CD4-positive, alpha-beta T cell treated with Interleukin-4 for 4 hours (primary cell): ENCODE measurements around the gene KRTAP10-7.
"Not testable (repeated sequence)": the region's sequence is repeated elsewhere in the genome, so short reads cannot be mapped to it uniquely, and the experiment has no call there.

Experiments
- DNase-seq: peaks from one replicate; pipeline ENCODE4 v3.0.0-alpha.2; 2020

KRTAP10-7 gene

DNA sequence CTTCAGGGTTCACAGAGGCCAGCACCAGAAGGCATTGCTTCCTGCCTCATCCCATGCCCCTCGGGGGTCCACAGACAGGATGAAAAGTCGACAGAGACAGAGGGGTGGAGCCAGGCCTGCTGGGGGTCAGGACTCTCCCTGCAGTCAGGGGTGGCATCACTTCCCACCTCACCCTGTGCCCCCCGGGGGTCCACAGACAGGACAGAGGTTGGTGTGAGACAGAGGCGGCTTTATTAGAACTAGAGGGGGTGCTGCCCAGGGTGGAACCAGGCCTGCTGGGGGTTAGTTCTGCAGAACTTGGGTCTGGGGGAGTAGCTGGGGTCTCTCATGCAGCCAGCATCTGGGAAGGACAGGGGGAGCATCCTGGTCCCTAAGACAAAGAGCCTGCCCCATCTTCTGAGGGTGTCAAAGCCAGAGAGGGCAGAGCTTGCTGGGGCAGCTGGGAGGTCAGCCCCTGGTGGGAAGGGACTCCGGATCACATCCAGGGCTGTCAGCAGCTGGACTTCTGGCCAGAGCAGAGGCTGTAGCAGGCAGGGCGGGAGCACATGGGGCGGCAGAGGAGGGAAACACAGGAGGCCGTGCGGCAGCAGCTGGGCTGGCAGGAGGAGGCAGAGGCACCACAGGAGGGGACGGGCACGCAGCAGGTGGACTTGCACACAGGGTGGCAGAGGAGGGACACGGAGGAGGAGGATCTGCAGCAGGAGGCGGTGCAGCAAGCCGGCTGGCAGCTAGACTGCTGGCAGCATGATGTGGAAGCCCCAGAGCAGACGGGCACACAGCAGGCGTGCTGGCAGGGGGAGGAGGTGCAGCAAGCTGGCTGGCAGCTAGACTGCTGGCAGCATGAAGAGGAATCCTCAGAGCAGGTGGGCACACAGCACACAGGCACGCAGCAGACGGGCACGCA, 9.2 kb upstream of the KRTAP10-7 start:
- not testable (repeated sequence) for DNase-seq

DNA sequence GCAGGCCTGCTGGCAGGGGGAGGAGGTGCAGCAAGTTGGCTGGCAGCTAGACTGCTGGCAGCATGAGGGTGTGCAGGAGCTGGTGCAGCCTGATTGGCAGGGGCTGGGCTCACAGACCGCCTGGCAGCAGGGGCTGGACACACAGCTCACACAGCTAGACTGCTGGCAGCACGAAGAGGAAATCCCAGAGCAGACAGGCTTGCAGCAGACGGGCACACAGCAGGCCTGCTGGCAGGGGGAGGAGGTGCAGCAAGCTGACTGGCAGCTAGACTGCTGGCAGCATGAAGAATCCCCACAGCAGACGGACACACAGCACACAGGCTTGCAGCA, 8.6 kb upstream of the KRTAP10-7 start:
- DNase-seq, result not testable (repeated sequence)

DNA sequence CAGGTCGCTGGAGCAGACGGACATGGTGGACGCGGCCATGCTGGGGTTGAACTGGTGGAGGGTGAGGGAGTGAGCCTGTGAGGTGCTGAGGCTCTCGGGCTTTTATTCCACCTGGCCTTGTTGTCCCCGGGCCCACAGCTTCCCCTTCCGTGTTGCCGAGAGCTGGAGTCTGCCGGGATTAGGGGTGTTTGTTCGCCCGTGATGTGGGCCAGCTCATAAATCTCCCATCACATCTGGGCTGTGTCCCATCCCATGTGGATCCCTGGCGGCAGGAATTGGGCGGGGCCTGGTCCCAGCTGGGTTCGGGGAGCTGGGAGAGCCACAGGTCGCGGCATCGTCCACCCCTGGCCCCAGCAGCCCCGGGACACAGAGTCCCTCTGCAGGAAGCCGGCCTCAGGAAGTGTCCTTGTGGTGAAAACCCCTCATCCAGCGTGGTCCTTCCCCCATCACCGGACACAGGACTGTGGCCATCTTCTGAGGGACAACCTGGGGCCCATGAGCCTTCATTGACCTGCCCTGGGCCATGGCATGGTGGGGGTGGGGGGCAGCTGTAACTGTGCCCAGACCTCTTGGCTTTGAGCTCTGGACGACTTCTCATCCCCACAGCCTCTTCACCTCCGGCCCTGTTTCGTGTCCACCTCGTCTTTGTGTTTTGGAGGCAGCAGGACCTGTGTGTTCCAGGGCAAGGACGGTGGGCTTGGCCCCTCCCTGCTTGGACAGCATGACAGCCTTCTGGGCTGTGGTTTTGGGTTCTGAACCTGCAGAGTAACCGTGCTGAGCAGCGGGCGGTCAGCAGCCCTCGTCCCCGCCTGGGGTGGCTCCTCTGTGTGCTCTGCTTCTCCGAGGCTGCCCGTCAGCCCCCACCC, 7.7 kb upstream of the KRTAP10-7 start, which contains the start of gene KRTAP10-6:
Gene KRTAP10-6 (minus strand): TSS at position 60 of the 866 bp plus-strand sequence. CDS start 21 bp downstream, at position 39.
- no peak for DNase-seq

DNA sequence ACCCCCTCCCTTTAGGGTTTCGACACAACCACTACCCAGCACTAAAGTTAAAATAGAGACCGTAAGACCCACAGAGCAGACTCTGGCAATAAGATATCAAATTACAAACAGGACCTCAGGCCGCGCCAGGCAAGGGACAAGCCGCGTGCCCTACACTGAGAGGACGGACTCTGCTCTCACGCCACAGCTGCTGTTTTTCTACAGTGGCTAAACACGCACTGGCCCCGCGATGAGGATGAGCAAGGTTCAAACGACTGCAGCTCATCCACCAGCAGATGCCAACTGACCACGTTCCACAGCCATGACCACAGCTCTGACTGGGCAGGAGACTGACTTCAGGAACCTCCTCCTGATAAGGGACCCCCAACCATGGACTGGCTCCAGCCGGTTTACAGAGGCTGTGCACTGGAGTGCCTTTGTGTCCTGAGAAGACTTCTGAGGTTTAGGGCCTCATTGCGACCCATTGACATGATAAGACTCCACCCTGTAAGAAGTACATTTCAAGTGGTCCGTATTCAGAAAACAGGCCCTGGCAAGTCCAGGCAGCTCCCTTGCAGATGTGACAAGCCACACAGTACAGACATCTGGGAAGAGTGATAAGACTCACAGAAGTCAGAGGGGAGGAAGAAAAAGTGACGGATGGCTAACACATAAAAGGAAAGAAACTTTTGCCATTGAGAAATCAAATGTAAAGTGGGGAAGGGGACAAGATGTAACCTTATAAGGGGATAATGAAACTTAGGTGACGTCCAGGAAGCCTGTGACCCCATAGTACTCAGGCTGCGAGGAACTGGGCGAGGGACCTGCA, 6.6 kb upstream of the KRTAP10-7 start:
- DNase-seq, result no peak

- DNase-seq, result no peak
Measured at GRCh38 chr21:44594406-44594916, 5.9 kb upstream of the KRTAP10-7 start.

- no peak for DNase-seq
Measured at GRCh38 chr21:44595524-44595923, 4.9 kb upstream of the KRTAP10-7 start.

GRCh38 chr21:44596068-44596725, 4.2 kb upstream of the KRTAP10-7 start:
- DNase-seq, result no peak

DNA sequence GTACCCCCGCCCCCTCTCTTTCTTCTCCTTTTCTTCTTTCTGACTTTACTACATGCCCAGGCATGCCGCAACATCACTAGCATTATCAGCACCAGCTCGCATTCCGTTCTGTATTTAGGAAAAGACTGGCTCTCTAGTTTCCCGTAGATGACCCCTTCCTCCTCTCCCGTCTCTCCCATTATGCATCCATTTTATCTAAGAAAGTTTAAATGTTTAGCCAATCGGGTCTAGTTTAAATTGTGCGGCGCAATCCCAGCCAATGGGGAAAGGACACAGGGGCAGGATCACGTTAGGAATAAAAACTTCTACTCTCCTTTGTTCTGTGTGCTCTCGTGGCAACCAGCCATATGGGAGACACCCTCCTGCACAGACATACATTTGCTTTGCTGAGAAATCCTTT, 2.3 kb upstream of the KRTAP10-7 start:
- DNase-seq, result no peak

DNA sequence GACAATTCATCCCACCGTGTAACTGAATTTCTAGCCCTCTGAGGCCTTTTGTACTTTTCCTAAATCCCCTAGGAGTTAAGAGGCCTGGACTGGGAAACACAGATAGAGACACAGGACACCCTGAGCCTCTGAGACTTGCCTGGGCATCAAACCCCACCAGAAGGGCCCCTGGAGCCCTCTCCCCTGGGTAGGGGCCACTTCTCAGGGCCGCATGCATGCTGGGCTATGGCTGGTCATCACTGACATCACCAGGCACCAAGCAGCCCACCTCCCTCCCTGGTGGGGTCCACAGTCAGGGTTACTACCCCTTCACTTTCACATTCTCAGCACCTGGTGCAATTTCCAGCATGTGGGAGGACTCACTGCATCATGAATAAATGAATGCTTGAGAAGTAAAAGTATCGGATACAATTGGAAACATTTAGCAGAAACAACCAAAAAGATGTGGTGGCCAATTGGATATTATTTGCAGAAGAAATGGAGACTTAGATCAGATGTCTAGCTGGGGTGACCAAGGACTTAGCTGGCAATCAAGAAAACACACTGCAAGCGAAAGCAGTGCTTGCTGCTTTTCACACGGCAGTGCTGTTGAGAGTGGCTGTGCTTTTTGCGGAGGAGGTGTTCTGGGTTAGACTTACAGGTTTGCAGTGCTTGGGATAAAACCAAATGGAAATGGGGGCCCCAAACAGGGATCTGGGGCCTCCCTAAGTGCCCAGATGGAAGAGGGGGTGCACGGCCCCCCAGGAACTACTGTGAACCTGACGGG, 950 bp upstream of the KRTAP10-7 start:
- DNase-seq, result no peak

GRCh38 chr21:44601091-44601490, 694 bp downstream of the KRTAP10-7 start:
- not testable (repeated sequence) for DNase-seq

- DNase-seq, result no peak
Measured at GRCh38 chr21:44601596-44602462, 1.4 kb downstream of the KRTAP10-7 start.

GRCh38 chr21:44602463-44602850, 2.1 kb downstream of the KRTAP10-7 start:
- no peak for DNase-seq

DNA sequence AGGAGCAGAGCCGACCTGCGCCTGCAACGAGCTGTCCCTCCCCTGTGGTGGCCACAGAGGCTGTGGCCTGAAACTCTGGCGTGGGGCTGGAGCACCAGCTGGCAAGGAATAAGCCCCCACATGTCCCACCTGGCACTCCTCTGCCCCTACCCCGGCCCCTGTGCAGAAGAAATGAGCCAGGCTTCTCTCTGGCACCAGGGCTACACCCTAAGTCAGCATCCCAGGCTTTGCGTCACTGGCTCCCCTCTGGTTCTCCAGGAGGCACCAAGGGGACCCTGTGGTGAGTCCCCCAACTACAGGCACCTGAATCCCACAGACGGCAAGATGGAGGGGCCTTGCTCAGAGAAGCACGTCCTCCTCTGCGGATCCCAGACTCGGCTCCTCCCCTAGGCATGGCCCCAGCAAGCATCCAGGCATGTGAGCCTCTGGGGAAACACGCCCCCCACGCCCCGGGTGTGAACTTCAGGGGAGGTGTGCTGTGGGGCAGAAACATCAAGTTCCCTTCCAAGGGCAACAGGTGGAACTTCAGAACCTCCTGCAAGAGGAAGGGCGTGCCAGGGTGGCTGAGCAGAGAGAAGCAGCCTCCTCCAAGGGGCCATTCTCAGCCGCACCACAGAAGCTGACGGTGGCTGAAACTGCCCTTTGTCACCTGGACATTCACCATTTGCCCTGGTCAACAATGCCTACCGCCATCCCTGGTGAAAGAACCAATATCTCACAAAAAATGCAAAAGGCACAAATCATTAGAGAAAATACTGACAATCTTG, 2.9 kb downstream of the KRTAP10-7 start:
- DNase-seq, result no peak

DNA sequence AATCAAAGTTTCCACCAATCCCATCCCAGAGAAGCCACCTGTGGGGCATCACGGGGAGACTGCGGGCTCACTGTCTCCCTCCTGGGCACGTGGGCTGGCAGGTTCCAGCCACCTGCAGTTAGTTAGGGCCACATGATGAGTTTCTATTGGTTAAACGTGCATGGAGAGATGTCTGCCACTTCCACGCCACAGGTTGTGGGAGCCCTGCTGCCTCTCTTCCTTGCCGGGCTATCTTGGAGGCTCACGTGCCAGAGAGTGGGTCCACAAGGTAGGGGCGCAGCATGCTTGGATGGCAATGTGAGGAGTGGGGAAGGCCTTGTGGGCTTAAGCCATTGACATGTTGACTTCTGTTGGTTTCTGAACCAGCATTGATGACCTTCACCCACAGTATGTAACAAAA, 3.5 kb downstream of the KRTAP10-7 start:
- no peak for DNase-seq

DNA sequence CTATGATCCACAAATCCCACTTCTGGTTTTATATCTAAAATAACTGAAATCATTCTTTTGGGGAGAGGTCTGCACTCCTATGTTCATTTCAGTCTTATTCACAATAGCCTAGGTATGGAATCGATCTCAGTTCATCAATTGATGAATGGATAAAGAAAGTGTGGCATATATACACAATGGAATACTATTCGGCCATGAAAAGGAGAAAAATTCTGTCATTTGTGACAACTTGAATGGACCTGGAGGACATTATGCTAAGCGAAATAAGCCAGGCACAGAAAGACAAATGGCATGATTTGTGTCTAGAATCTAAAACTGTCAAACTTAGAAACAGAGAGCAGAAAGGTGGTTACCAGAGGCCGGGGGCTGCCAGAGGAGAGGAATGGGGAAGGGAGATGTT, 6.1 kb downstream of the KRTAP10-7 start:
- DNase-seq, result no peak

DNA sequence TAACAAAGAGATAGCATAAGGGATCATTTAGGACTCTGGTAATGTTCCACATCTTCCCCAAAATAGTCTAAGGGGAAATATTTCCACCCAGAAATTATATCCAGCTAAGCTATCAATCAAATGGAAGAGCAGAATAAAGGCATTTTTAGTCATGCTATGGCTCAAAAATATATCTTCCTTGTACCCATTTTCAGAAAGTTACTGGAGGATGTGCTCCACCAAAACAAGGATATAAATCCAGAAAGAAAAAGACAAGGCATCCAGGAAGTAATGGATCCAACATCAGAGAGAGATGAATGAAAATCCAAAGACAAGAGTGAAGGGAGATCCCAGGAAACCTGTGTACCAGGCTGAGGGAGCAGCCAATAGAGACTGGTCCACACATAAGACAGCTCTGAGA, 8.8 kb downstream of the KRTAP10-7 start:
- no peak for DNase-seq

DNA sequence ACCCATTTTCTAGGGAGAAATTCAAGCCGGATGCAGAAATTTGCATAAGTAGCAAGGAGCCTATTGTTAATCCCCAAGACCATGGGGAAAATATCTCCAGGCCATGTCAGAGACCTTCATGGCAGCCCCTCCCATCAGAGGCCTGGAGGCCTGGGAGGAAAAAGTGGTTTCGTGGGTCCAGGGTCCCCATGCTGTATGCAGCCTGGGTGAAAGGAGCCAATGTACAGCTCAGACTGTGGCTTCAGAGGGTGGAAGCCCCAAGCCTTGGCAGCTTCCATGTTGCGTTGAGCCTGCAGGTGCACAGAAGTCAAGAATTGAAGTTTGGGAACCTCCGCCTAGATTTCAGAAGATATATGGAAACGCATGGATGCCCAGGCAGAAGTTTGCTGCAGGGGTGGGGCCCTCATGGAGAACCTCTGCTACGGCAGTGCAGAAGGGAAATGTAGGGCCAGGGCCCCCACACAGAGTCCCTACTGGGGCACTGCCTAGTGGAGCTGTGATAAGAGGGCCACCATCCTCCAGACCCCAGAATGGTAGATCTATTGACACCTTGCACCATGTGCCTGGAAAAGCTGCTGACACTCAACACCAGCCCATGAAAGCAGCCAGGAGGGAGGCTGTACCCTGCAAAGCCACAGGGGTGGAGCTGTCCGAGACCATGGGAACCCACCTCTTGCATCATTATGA, 9.9 kb downstream of the KRTAP10-7 start:
- not testable (repeated sequence) for DNase-seq

DNA sequence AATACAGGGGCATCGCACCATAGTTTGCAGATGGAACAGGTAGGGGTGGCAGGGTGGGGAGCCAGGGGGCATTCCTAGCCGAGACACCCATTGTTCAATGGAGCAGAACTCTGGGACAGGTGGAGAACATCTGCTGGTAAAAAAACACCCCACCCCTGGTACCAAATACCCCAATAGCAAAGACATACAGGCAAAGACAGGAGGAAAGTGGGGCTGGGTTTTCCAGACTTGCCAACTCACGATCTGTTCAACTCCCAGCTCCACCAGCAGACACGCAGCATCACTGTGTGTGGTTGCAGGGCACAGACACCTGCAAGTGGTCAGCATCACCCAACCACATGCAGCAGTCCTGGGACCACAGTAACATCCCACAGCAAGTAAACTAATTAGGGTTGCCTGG, 11.2 kb downstream of the KRTAP10-7 start:
- DNase-seq, result no peak

DNA sequence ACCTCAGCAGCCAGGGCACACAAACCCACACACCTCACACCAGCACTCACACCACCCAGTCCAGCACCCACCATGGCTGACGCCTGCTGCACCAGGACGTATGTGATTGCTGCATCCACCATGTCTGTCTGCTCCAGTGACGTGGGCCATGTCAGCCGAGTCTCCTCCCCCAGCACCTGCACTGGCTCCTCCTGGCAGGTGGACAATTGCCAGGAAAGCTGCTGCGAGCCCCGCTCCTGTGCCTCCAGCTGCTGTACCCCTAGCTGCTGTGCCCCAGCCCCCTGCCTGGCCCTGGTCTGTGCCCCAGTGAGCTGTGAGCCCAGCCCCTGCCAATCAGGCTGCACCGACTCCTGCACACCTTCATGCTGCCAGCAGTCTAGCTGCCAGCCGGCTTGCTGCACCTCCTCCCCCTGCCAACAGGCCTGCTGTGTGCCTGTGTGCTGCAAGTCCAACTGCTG, 11.7 kb downstream of the KRTAP10-7 start, which contains the start of gene KRTAP10-8:
Gene KRTAP10-8 (plus strand): TSS at position 51 of the 458 bp plus-strand sequence. CDS start 22 bp downstream, at position 73.
- DNase-seq, result no peak
